Mammary microvascular endothelial cell (primary cell): ENCODE measurements around the gene ATXN7L3B. TPM values are rescaled to one million over a fixed set of nuclear protein-coding genes. Genes with fewer than 3 reads are reported as not detected.

Source experiments
- total RNA-seq: library from RNA; depleted of rRNA; stranded (reverse); fragments of >200 nt; gene quantifications from 2 replicates; pipeline ENCODE4 v1.2.3, GENCODE V29; 2015

The ATXN7L3B gene
- total RNA-seq = 12.2 and 15.2 TPM in 2 replicates

GRCh38 chr12:74537707-74538385, at the start of gene ATXN7L3B:
Gene ATXN7L3B, plus strand, starts transcription at chr12:74537835. Its CDS starts 278 bp downstream, at chr12:74538113.

